Measurements from ENCODE around the gene ZNF789.

DNA sequence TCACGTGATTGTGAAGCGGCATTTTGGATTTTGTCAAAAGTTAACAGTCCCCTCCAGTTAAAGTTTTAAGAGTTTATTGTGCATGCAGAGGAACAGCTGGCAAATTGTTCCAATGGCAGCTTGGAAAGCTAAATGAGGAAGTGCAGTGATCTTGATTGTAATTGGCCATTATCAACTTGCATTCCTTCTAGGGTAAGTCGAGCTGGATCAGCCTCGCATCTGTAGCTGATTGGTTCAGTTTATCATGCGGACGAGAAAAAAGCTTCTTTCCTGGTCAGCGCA is 566 bp downstream of the ZNF789 start:
- TF ChIP-seq, protein P1, sequence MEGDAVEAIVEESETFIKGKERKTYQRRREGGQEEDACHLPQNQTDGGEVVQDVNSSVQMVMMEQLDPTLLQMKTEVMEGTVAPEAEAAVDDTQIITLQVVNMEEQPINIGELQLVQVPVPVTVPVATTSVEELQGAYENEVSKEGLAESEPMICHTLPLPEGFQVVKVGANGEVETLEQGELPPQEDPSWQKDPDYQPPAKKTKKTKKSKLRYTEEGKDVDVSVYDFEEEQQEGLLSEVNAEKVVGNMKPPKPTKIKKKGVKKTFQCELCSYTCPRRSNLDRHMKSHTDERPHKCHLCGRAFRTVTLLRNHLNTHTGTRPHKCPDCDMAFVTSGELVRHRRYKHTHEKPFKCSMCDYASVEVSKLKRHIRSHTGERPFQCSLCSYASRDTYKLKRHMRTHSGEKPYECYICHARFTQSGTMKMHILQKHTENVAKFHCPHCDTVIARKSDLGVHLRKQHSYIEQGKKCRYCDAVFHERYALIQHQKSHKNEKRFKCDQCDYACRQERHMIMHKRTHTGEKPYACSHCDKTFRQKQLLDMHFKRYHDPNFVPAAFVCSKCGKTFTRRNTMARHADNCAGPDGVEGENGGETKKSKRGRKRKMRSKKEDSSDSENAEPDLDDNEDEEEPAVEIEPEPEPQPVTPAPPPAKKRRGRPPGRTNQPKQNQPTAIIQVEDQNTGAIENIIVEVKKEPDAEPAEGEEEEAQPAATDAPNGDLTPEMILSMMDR (conservative IDR thresholded peaks at IDR 0.05; ENCODE audit: low read depth, low read length) = no peak
- no peak for TF ChIP-seq POLR2A (IDR thresholded peaks at IDR 0.05; ENCODE audit: low read depth, low read length)
- no peak for TF ChIP-seq SMC3 (IDR thresholded peaks at IDR 0.05; ENCODE audit: low read depth, low read length)
